CD1c-positive myeloid dendritic cell (primary cell): ENCODE data around the gene EDN1.
"Not testable (repeated sequence)": the region's sequence is repeated elsewhere in the genome, so short reads cannot be mapped to it uniquely, and the experiment has no call there.

Experiments
- DNase-seq: peaks from one replicate; pipeline ENCODE4 v3.0.0-alpha.2; 2016; ENCODE audit errors: extremely low spot score

Gene EDN1

DNA sequence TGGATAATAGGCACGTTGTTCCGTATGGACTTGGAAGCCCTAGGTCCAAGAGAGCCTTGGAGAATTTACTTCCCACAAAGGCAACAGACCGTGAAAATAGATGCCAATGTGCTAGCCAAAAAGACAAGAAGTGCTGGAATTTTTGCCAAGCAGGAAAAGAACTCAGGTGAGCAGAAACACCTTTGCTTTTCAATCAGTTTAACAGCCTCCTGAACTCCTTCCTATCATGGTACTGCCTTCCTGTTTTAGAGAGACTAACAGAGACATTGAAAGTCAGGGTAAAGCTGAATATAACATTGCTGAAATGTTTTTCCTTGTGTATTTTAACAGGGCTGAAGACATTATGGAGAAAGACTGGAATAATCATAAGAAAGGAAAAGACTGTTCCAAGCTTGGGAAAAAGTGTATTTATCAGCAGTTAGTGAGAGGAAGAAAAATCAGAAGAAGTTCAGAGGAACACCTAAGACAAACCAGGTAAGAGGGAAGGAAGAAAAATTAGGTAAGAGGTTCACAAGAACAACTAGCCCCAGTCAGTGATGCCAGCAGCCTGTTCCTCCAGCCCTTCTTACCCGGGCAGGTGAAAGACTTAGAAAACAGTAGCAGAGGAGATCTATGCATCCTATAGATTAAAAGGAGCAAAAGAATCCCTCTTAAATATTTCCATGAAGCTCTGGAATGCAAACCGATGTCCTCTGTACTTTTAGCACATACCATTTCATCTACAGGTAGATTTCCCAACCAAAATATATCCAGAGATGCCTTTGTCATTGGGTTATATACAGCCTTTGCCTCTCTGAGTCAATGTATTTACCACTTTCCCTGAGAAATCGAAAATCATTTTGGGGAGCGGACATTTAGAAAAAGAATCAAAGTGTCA lies 4.0 kb downstream of the EDN1 start:
- no peak for DNase-seq

DNA sequence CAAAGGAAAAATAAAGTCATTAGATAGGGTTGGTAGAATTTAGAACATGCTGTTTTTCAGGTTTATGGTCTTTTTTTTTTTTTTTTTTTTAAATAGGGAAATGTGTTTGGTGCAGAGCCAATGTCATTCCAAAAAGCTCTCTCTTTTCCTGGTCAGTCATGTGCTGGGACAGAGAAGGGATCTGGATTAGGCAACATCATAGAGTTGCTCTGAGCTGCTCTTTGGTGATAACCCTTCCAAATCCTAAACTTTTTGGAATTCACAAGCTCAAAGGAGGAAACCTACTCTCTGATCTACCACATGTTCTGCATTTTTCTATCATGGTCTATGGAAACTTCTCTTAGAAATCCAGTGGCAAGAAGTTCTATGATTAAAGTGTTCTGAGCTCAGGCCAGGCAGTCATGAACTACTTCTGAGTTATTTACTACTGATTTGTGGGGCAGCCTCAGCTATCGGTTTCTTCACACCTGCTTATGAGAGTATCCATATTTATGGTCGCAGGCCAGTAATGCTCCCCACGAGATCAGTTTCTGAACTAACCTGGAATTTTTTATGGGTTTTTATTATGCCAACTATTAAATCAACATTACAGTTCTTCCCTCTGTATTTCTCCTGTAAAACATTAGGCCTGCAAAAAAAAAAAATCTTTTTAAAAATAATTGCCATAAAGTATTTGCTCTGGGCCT lies 4.8 kb downstream of the EDN1 start:
- no peak for DNase-seq

DNA sequence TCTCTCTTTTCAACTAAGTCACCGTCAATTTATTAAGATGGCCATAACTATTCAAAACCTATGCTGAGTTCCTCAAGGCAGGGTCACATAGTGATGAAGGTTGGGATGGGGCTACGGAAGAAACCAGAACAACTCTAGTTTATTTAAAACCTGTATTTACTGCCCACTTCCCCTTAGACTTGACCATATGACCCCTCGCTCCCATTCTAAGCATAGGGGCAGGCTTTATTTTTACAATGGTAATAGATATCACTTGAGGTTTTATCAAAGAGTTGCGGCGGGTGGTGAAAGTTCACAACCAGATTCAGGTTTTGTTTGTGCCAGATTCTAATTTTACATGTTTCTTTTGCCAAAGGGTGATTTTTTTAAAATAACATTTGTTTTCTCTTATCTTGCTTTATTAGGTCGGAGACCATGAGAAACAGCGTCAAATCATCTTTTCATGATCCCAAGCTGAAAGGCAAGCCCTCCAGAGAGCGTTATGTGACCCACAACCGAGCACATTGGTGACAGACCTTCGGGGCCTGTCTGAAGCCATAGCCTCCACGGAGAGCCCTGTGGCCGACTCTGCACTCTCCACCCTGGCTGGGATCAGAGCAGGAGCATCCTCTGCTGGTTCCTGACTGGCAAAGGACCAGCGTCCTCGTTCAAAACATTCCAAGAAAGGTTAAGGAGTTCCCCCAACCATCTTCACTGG lies 5.5 kb downstream of the EDN1 start:
- no peak for DNase-seq

DNA sequence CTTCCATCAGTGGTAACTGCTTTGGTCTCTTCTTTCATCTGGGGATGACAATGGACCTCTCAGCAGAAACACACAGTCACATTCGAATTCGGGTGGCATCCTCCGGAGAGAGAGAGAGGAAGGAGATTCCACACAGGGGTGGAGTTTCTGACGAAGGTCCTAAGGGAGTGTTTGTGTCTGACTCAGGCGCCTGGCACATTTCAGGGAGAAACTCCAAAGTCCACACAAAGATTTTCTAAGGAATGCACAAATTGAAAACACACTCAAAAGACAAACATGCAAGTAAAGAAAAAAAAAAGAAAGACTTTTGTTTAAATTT lies 6.1 kb downstream of the EDN1 start:
- DNase-seq = no peak

DNA sequence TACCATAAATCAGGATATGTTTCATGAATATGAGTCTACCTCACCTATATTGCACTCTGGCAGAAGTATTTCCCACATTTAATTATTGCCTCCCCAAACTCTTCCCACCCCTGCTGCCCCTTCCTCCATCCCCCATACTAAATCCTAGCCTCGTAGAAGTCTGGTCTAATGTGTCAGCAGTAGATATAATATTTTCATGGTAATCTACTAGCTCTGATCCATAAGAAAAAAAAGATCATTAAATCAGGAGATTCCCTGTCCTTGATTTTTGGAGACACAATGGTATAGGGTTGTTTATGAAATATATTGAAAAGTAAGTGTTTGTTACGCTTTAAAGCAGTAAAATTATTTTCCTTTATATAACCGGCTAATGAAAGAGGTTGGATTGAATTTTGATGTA lies 6.4 kb downstream of the EDN1 start:
- no peak for DNase-seq

DNA sequence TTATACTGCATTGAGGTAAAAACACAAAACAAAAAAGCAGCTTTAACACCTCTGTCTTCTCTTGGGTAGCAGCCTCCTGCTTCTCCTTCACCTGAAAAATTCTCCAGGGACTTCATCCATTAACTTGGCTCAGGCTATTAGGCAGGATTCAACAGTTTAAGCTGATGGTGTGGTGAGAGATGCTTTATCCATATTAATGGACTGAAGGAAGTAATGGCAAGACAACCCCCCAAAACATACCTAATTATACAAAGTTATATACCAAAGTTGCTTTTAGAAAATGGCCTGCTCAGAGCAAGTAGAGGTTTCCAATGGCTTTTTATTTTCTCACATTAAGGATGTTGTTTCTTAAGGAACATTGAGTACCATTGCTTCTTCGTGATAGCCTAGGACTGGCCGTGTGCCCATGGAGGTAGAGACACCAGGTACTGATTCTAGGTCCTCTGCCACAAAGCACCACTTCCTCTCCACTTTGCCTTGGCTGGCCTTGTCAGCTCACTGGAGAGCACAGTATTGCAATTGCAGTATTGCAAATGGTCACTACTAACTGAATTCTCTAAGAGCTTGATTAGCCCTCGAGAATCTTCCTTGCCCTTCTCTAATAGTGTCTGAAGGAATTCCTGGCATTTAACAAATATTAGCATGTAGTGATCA lies 7.3 kb downstream of the EDN1 start:
- no peak for DNase-seq

DNA sequence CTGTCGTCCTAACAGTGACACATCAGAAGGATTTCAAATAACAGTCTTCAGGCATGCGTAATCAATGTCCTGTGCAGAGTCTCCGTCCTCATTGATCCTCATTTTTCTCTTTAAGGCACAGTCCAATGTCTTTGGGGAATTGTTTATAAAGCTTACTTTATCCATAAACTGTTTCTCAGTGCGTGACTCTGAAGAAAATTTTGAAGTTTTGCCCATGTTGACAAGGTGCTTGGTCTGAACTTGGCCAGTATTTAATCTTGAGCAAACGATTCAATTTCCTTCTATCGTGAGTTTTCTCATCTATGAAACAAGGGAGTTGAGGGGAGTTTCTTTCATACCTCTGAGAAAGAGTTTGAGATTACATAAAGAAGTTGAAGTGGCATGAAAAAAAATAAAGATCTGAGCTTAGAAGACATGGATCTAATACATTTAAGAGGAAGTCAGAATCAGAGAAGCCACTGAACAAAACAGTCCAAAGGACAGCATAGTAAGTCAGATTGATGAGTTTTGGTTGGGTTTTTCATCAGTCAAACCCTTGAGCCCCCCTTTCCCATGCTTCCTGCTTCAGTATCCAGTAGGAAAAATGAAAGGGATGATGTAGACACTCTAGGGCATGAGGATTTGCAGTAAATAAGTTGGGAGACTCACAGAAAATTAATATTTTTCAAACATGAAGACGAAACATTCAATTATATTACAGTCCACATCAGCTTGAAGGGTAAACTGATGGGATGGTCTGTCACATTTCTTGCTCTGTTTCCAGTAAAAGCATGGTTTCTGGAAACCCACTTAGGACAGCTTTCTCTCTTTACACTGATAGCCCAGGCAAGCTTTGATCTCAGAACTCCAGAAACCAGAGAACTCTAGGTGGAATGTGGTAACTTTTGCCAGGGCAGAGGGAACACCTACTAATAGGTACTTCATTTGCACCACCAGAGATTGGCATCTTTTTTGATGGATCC lies 8.1 kb downstream of the EDN1 start:
- no peak for DNase-seq

DNA sequence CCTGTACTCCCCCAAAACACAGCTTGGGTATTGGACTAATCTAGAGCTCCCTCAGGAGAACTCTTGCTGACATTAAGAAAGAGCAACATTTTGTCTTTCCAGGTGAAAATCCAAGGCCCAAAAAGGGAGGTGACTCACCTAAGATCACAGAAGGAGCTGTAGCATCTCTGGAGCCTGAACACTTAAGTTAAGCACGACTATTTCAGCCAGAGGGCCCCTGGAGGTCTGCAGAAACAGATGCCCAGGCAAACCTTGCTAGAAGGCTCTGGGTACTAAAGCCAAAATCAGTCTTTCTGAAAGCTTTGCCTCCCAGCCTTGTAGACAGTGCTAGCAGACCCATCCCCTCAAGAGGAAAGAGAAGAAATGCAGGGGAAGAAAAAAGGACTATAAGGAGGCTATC lies 8.8 kb downstream of the EDN1 start:
- DNase-seq = no peak

DNA sequence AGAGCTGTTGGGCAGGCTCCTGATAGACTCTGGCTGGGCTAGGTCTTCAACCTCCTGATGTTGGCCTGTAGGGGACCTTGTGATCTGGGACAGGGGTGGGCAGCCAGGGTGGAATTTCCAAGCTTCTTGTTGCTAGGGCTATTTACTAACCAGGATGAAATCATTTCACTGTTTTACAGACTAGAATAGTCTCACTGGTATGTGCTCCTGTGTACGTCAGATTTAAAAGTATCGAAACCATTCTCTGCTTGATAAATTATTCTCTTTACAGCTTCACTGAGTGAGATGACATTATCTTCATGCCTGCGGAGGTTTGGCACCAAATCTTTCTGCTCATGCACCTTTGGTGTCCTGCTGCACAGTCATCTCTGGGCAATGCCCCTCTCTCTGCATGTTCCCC lies 10.9 kb downstream of the EDN1 start:
- no peak for DNase-seq

DNA sequence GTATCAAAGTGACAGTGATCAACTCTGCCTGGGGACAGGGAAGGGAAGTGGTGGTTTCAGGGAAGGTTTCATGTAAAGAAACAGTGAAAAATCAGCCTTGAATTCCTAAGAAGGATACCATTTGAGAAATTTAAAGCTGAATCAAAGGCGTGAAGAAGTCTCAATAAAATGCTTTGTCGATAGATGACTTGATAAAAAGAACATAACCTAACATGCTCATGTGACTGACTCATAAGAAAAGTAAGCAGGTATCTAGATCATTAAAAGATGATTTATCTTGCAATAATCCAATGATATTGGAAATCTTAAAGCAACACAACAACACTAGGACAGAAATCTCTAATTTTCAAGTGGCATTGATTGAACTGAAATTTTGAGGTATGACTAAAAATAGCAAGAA lies 14.3 kb downstream of the EDN1 start:
- DNase-seq = no peak

DNA sequence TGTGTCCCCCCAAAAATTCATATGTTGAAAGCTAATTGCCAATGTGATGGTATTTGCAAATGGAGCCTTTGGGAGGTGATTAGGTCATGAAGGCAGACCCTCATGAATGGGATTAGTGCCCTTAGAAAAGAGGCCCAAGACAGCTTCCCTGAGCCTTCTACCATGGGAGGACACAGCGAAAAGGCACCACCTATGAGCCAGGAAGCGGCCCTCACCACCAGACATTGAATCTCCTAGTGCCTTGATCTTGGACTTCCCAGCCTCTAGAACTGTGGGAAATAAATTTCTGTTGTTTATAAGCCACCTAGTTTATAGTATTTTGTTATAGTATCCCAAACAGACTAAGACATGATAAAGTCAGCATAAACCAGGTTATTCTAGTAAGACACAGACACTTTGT lies 18.9 kb downstream of the EDN1 start:
- no peak for DNase-seq

DNA sequence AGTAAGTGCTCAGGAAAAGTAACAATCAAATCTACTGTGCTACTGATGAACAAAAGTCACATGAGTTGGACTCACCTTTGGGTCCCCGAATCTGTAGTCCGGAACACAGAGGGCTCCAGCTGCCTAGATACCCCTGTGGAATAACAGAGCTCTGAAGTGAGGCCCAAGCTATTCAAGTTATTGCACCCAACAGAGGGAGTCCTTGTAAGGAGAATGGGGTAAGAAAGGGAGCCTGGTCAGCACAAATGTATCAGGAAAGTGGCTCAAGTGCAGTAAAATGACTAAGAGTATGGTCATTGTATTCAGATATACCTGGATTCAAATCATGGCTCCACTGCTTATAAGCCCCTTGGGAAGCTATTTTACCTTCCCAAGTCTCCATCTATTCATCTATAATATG lies 20.9 kb downstream of the EDN1 start:
- no peak for DNase-seq

DNA sequence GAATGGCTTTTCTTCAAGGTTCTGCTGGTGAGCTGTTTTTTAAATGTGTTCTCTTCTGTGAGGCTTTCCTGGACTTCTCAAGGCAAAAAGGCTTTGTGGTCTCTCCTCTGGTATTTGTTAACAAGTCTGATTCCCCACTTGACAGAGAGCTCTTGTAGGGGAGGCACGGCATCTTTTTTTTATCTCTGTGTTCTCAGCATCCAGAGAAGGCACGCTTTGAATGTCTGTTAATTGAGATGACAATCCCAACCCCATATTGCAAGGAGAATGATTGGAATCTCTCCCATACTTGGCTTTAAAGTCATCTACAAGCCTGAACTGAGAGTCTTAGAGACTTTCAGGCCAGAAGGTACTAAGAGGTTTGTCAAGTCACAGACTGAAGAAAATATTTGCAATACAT lies 22.6 kb downstream of the EDN1 start:
- no peak for DNase-seq

DNA sequence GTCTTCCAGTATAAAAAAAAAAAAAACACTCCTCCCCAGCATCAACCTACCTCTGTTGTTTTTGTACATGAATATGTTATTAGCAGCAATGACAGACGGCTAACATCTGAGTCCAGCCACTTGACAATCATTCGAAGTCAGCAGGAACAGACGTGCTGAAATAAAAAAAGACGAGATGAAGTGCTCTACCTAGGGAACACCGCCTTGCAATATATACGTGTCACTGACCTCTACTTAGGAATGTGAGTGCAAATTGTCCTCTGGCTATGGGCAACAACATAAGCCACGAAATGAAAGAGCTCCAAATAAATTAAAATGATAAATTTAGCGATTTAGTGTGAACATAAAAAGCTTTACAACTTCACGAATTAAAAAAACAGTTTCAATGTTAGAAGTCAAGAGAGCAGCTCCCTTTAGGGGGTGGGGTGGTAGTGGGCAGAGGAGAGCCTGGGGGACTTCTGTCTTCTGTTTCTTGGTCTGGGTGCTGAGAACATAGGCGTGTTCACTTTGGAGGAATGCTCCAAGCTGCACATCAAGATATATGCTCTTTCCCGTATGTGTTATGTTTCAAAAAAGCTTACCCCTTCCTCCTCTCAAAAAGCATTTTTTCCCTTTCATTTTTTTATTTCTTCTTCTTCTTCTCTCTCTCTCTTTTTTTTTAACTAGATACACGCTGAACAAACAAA lies 23.3 kb downstream of the EDN1 start:
- no peak for DNase-seq

DNA sequence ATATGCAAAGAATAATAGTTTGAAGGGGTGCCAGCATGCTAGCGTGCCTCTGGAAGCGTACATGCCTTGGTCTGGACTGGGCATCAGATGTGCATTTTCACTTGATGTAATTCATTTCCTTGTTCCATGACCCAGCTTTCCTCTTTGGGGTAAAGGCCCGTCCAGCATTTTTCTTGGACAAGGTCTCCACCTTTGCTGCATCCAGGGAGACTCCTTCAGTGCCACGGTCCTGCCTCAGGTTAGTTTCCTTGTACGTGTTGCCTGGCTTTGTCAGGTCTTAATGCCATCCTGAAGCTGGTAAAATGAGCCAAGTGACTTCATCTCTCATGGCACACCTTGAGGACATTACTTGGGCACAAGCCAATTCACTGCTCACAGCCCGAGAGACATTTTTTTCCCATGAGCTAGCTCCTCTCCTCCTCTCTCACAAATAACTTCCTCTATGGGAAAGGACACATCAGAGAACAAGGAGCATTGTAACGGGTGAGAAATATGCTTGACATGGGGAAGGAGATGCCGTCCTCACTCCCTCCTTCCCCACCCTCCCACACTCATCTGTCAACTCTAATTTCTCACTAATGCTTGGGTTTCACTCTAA lies 23.9 kb downstream of the EDN1 start:
- DNase-seq = no peak

DNA sequence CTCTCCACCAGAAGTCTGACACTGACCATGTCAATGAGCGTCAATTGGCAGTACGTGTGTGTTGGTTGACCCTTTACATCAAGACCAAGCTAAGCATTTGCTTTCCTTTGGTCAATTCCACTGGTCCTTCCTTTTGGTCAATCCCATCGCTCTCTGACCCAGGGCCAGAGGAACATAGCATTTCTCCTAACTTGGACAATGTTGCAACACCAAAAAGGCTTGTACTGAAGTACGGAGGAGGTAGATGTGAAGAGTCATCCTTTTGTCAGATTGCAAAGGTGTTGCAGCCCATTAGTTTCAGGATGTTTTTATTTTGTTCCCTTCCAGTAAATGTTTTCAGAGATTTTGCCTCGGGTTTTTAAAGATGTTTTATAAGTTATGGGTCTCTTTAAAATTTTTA lies 24.6 kb downstream of the EDN1 start:
- no peak for DNase-seq

DNA sequence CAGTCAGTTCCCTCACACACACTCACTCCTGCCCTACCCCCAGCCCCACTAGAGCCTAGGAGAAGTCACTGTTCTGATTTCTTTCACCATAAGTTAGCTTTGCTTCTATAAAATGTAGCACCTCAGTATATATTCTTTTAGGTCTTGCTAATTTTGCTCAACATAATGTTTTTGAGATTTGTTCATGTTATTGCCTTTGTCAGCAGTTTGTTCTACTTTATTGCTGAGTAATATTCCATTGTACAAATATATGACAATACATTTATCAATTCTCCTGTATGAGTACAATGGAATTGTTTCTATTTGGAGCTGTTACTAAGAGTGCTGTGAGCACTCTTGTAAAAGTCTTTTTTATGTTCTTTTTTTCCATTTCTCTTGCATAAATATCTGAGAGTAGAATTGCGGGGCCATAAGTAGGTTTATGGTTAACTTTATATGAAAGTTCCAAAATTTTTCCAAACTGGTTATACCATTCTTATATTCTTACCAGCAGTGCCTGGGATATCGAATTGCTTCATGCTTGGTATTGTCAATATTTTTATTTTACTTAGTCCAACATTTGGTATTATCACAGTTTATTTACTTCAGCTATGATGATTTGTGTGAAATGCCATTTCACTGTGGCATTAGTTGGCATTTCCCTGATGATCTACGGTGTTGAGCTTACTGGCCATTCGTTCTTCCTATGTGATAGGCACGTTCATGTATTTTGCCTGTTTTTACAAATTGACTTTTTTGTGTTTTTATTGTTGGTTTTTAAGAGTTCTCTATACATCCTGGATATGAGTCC lies 25.3 kb downstream of the EDN1 start:
- DNase-seq = no peak

DNA sequence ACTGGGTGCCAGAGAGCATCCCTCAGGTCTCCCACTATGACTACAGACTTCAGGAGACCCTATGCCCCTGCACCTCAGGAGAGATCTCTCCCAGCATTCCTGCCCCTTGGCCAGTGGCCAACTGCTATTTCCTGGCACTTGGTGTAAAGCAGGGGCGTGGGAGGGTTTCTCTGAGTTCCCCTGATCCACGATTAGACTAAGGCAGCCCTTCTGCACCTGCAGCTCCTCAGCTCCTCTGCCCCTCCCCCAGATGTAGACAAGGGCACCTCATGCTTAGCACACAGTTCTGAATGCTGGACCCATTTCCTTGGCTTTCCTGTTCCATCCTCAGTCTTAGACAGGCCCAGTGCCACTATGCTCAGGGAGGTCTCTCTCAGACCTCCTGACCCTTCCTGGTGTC lies 28.6 kb downstream of the EDN1 start:
- DNase-seq = no peak

DNA sequence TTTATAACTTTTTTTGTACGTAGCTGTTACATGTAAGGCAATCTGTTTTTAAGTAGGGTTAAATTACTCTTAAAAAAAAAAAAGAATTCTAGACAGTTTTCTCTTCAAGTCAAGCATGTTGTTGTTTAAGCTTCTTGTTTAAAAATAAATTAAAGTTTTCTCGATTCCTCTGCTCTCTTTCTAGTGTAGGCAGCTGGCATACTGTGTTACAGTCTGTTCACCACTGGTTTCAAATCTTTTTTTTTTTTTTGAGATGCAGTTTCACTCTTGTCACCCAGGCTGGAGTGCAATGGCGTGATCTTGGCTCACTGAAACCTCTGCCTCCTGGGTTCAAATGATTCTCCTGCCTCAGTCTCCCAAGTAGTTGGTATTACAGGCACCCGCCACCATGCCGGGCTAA lies 29.9 kb downstream of the EDN1 start:
- not testable (repeated sequence) for DNase-seq

DNA sequence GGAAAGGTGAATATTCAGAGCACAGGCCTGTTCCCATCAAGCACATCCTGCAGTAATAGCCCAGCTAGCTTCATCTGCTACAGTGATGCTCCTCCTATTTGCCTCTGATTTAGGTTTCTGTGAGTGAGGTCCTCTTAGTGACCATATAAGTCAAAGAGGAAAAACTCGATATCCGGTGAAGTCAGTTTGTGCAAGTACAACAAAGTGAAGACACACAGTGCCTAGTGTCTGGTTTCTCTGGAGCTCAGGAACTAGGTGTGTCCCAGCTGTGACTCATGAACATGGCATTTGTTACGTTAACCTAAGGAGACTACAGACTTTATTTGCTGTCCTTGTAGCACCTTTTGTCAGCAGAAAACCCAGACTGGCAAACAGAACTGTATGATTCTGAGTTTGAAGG lies 33.9 kb downstream of the EDN1 start:
- no peak for DNase-seq
